ENCODE results near the gene GLCCI1. TPM values are rescaled to one million over a fixed set of nuclear protein-coding genes. Genes with fewer than 3 reads are reported as not detected.
A peak's percentile ranks its signal among the peaks of the same experiment; 100 is the strongest.

The GLCCI1 gene
- total and polyA plus RNA-seq, 10 of the 15 experiments (the other 5 are each of a cell fraction or from before 2014, with no cell fraction given) = 12.6 to 92.0 (median 27.6) TPM

DNA sequence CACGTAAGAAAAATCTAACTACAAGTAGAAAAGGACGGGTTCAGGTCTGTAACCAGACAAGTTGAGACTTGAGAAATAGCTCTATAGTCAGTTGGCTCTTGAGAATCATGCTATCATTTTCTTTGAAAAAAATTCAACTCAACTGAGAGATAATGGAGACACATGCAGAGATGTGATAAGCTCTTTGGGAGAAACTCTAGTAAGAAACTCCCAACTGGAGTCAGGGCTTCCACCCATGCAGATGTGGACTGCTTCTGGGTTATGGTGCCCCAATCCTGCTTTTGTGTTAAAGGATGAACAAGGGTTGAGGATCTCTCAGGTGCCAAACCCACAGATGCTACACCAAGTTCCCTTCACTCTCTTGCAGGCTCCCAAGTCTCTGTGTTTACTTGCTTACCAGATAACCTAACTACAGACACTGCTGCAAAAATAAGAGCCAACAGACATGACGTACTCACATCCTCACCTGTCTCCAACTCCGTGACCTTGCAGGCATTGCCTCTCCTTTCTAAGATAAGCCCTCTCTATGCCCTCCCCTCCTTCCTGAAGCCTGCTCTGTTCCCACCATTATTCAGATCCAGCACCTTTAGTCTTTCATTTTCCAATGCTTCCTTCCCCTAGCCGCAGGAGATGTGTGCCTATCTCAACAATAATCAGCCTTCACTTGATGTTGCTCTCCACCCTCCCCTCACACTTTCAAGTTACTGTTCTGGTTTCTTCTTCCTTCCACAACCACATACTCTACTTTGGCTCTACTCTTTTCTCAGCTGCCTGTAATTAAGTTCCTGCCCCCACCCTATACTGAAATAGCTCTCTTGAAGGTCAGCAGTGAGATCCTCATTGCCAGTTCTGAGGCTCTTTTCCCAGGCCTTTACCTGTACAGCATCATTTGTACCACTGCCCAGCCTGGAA, 163.4 kb downstream of the GLCCI1 start:
- FAIRE-seq = peak; percentile 73
- Histone ChIP-seq H4K20me1 (ENCODE audit: control insufficient read depth, insufficient read depth) (no peaks in the 10 kb centered on the region), H3K27me3 (replicated peaks in 1 of 2; ENCODE audit: control insufficient read depth in 2 of 2, insufficient read depth in 2 of 2, low read length in 1 of 2) (no peaks in the 10 kb centered on the region), H3K36me3 (ENCODE audit: control insufficient read depth in 2 of 2, insufficient read depth in 2 of 2, low read length in 1 of 2) (no peaks in the 10 kb centered on the region), H3K9ac (ENCODE audit: control insufficient read depth, insufficient read depth, low read length) (peak overlapping the region; percentile 79), H3K4me3 (peak overlapping the region; percentile 41), H3K79me2 (ENCODE audit: control insufficient read depth, insufficient read depth, low read length) (peaks cover 3% of the 10 kb centered on the region; the same call in 1 of the 2 replicates), H3K4me1 (ENCODE audit: control insufficient read depth, insufficient read depth, low read length) (peaks cover 76% of the 10 kb centered on the region), H3K4me2 (ENCODE audit: control insufficient read depth, insufficient read depth) (peak overlapping the region; percentile 97), H3K9me3 (replicated peaks; ENCODE audit: control insufficient read depth, insufficient read depth, low read length) (peaks cover 4% of the 10 kb centered on the region; the same call in 1 of the 3 replicates), H3K27ac (ENCODE audit: control insufficient read depth, insufficient read depth) (peak overlapping the region; percentile 94), H2AFZ (ENCODE audit: control insufficient read depth, low read depth, low read length) (peak overlapping the region; percentile 31; the same call in 1 of the 2 replicates)
- ChIA-PET CTCF (interaction anchor here (0.7 to 4.4 kb wide), 10 partner anchors 11 to 451 kb away, joined by 3 to 16 read pairs (median 5); no protein-coding TSS in a partner anchor), POLR2A (interaction anchor here (0.8 to 7.7 kb wide), 12 partner anchors 8 to 162 kb away, joined by 3 to 133 read pairs (median 4); partner anchors contain the start of gene GLCCI1), SMC1A (ENCODE audit: uncharacterized antibody, unreplicated experiment) (interaction anchor here (0.6 to 9.2 kb wide), 22 partner anchors 6 to 450 kb away, joined by 3 to 182 read pairs (median 4); partner anchors contain the start of gene GLCCI1), RAD21 (ENCODE audit: unreplicated experiment) (interaction anchor here (0.7 to 8.5 kb wide), 21 partner anchors 10 to 564 kb away, joined by 3 to 124 read pairs (median 5); partner anchors contain the start of gene GLCCI1)
- in situ Hi-C loops (cut with MboI) = loop anchor here (25.0 kb wide), 1 partner anchor 1870 kb away; the partner anchor contains the start of gene CYTH3
- peak; percentile 58 for ATAC-seq
- 23% methylated on average over 5 of the region's 5 CpGs for WGBS (ENCODE audit: insufficient coverage, insufficient replicate concordance, low lambda C conversion rate, missing lambda C conversion rate)
- intact Hi-C loops (cut with micrococcal nuclease; ENCODE audit: unreplicated experiment) = loop anchor here (1.0 to 5.0 kb wide), 5 partner anchors 58 to 490 kb away; partner anchors contain the start of gene UMAD1
- DNase-seq (ENCODE audit: low read depth, low spot score) = peak; percentile 94
- BruUV-seq (replicated peaks) = TSS peak; percentile 91
- TF ChIP-seq RAD21 (IDR thresholded peaks at IDR 0.05; ENCODE audit: insufficient read depth, low read depth, low read length) (peak; percentile 14; the same call in 1 of the 2 replicates), ZNF24 (IDR thresholded peaks at IDR 0.05) (peak; percentile 84), NR2C1 (IDR thresholded peaks at IDR 0.05) (no peak), FOXM1 (IDR thresholded peaks at IDR 0.05; ENCODE audit: low read depth, low read length) (no peak), SIX5 (IDR thresholded peaks at IDR 0.05; ENCODE audit: low read depth, low read length, severe bottlenecking) (no peak), KAT2A (conservative IDR thresholded peaks at IDR 0.05; ENCODE audit: control insufficient read depth, low read depth, low read length) (no peak), E4F1 (IDR thresholded peaks at IDR 0.05; ENCODE audit: borderline replicate concordance, partially characterized antibody) (no peak), ZNF622 (IDR thresholded peaks at IDR 0.05) (no peak), JUNB (IDR thresholded peaks at IDR 0.05) (no peak), CHD2 (IDR thresholded peaks at IDR 0.05; ENCODE audit: borderline replicate concordance, low read depth, low read length) (peak; percentile 86; the same call in 1 of the 2 replicates), HCFC1 (IDR thresholded peaks at IDR 0.05; ENCODE audit: low read length) (0 out of 2 replicates have a peak, but pooled peaks have one; percentile 6), WRNIP1 (IDR thresholded peaks at IDR 0.05; ENCODE audit: borderline replicate concordance, low read depth, low read length) (peak; percentile 30; the same call in 1 of the 2 replicates)
- TF ChIP-seq, protein P1, sequence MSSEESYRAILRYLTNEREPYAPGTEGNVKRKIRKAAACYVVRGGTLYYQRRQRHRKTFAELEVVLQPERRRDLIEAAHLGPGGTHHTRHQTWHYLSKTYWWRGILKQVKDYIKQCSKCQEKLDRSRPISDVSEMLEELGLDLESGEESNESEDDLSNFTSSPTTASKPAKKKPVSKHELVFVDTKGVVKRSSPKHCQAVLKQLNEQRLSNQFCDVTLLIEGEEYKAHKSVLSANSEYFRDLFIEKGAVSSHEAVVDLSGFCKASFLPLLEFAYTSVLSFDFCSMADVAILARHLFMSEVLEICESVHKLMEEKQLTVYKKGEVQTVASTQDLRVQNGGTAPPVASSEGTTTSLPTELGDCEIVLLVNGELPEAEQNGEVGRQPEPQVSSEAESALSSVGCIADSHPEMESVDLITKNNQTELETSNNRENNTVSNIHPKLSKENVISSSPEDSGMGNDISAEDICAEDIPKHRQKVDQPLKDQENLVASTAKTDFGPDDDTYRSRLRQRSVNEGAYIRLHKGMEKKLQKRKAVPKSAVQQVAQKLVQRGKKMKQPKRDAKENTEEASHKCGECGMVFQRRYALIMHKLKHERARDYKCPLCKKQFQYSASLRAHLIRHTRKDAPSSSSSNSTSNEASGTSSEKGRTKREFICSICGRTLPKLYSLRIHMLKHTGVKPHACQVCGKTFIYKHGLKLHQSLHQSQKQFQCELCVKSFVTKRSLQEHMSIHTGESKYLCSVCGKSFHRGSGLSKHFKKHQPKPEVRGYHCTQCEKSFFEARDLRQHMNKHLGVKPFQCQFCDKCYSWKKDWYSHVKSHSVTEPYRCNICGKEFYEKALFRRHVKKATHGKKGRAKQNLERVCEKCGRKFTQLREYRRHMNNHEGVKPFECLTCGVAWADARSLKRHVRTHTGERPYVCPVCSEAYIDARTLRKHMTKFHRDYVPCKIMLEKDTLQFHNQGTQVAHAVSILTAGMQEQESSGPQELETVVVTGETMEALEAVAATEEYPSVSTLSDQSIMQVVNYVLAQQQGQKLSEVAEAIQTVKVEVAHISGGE (CRISPR knock-in tag; IDR thresholded peaks at IDR 0.05) = no peak
- TF ChIP-seq, protein P2, sequence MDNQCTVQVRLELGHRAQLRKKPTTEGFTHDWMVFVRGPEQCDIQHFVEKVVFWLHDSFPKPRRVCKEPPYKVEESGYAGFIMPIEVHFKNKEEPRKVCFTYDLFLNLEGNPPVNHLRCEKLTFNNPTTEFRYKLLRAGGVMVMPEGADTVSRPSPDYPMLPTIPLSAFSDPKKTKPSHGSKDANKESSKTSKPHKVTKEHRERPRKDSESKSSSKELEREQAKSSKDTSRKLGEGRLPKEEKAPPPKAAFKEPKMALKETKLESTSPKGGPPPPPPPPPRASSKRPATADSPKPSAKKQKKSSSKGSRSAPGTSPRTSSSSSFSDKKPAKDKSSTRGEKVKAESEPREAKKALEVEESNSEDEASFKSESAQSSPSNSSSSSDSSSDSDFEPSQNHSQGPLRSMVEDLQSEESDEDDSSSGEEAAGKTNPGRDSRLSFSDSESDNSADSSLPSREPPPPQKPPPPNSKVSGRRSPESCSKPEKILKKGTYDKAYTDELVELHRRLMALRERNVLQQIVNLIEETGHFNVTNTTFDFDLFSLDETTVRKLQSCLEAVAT (IDR thresholded peaks at IDR 0.05) = peak; percentile 97
